ENCODE data around the gene OR52R1.

GRCh38 chr11:4821021-4821420, 16.8 kb upstream of the OR52R1 start, which contains the start of gene OR51F2:
- TF ChIP-seq, protein P1, sequence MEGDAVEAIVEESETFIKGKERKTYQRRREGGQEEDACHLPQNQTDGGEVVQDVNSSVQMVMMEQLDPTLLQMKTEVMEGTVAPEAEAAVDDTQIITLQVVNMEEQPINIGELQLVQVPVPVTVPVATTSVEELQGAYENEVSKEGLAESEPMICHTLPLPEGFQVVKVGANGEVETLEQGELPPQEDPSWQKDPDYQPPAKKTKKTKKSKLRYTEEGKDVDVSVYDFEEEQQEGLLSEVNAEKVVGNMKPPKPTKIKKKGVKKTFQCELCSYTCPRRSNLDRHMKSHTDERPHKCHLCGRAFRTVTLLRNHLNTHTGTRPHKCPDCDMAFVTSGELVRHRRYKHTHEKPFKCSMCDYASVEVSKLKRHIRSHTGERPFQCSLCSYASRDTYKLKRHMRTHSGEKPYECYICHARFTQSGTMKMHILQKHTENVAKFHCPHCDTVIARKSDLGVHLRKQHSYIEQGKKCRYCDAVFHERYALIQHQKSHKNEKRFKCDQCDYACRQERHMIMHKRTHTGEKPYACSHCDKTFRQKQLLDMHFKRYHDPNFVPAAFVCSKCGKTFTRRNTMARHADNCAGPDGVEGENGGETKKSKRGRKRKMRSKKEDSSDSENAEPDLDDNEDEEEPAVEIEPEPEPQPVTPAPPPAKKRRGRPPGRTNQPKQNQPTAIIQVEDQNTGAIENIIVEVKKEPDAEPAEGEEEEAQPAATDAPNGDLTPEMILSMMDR (IDR thresholded peaks at IDR 0.05) = no peak
- TF ChIP-seq POLR2A (IDR thresholded peaks at IDR 0.05) = no peak

Measured in right lobe of liver (tissue), 4 donors.